ENCODE data around the gene TRPM5. TPM values are rescaled to one million over a fixed set of nuclear protein-coding genes. Genes with fewer than 3 reads are reported as not detected.

Gene TRPM5
- total and polyA plus RNA-seq, 2 of the 8 experiments (the other 6 are each of a cell fraction or from before 2014, with no cell fraction given), result 0.02 TPM; not detected in 1

DNA sequence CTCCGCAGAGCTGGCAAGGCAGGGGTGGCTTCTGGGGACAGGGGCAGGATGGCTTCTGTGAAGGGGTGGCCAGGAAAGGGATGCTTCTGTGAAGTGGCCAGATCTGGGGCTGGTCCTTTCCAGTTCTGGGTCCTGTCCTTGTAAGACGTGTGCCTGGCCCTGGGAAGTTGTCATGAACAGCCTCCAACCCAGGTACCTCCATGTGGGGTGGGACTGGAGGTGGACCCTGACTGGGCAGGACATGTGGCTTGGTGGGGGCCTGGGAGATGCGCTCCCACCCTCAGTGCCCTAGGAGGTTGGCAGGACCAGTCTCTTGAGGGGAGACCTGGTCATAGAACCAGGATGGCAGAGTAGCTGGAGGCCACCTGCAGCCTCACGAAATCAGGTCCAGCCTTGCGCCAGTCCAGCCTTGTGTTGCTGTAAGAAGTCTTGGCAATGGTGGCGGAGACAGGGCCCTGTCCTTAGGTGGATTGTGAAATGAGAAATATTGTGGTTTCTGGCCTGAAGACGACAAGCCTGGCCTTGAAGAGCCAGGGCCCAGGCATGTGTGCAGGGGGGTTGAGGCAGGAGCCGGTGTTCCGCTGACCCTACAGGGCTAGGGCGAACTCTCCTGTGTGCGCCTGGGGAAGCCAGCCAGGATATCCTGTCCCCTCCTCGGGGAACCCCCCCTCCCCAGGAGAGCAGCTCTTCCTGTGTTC, 3.1 kb upstream of the TRPM5 start (continued):
- TF ChIP-seq PHF8 (conservative IDR thresholded peaks at IDR 0.05; ENCODE audit: low read depth, low read length) (no peak), SAP30 (IDR thresholded peaks at IDR 0.05; ENCODE audit: insufficient read depth, insufficient replicate concordance, low read length) (no peak)

Data from H1 (cell line).